Measurements from ENCODE around the gene BCL2.

The BCL2 gene

GRCh38 chr18:63307551-63308200 lies 11.9 kb downstream of the BCL2 start:
- no peak for DNase-seq

DNA sequence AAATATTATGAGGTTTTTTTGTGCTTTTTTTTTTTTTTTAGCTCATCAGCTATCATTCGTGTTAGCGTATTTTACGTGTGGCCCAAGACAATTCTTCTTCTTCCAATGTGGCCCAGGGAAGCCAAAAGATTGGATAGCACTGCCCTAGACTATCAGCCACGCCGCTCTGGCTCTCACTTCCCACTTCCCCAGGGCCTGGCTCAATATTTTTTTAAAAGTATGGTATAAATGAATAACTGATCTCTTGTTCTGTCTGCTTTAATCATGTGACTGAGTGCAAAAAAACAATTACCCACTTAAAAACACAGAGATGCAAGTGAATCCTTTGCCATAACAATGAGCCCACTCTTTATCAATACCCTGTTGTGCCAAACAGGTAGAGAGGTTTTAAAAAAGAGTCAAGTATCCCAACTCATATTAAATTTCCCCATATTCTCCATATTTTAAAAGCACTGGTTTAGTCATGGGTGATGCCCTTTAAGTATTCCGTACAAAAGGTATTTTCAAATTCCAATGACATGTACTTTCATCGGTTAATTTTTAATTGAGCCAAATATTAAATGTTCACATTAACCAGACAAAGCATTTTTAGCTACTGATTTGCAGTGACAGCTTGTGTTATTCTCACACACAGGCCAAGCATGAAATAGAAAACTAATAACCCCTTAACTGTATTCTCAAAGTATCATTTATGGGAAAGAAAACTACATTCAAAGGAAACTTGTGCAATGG lies 12.6 kb downstream of the BCL2 start:
- no peak for DNase-seq

- no peak for DNase-seq
Observed at GRCh38 chr18:63306249-63306648, 13.3 kb downstream of the BCL2 start.

- no peak for DNase-seq
Observed at GRCh38 chr18:63303547-63303946, 16.0 kb downstream of the BCL2 start.

DNA sequence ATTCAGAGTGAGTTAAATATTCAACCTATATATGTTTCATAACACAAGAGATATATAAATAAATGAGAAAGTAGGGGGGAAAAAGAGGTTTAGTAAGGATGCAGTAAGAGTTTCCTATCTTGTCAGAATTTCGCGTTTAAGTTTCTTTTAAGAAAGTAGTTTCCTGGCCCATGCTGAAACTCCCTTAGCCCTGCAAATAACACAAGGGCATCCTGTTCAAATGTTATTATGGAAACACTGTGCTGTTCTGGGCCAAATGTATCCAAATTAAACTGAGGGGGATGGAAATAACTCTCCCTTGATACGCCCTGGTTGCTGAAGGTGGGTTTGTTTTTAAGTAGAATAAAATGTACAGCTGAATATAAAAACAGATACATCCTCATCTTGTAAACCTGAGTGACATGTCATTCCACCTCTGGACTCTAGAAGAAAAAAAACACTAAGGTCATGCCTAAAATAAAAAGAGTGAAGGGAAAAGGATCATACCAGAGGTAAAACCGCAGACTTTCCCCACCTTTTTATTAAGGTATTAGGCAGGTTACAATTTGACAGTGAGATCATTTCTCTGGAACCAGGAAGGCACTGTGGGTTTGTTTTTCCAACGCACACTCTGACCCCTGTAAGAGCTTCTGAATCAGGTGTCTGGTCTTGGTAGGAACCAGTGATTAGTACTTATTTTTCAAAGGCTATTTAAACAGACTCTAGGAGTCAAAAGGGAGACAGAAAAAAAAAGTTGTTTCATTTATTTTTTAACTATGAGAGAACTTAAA lies 16.7 kb downstream of the BCL2 start:
- DNase-seq, result no peak

- DNase-seq, result no peak
Observed at GRCh38 chr18:63302220-63302619, 17.3 kb downstream of the BCL2 start.

GRCh38 chr18:63301434-63301833 lies 18.1 kb downstream of the BCL2 start:
- DNase-seq, result no peak

DNA sequence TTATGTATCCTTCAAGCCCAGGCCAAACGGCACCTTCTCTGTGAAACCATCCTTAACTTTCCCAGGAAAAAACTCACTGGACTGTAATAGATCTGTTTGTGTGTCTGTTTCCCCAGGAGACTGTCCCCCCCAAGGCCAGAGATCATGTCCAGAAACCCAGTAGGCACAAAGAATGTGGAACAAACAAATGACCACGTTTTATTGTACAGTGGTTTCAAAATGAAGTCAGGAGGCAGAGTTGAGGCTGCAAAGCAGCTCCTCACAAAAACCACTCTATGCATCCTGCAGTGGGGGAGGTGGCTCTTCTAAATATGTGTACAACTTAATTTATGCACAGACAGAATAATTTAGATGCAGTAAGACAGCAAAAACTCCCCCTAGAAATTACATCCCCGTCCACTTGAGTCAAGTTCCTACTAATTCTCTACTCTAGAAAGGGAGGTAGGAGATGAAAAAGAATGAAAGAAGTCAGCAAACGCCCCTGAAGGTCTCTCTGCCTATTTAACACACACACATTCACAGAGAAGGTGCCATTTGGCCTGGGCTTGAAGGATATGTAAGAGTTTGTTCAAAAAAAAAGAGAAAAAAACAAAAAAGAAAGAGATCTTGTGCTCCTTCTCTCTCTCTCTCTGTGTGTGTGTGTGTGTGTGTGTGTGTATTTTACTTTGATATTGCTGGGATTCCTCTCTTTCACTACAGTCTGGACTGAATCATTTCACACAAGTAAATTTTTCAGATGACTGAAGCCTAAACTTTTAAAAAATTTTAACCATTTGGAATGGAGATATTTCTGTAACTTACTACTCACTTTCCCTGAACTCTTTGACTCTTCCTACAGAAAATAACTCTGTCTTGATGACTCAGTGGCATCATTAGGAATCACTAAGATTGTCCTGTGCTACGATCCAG lies 19.5 kb downstream of the BCL2 start:
- no peak for DNase-seq

DNA sequence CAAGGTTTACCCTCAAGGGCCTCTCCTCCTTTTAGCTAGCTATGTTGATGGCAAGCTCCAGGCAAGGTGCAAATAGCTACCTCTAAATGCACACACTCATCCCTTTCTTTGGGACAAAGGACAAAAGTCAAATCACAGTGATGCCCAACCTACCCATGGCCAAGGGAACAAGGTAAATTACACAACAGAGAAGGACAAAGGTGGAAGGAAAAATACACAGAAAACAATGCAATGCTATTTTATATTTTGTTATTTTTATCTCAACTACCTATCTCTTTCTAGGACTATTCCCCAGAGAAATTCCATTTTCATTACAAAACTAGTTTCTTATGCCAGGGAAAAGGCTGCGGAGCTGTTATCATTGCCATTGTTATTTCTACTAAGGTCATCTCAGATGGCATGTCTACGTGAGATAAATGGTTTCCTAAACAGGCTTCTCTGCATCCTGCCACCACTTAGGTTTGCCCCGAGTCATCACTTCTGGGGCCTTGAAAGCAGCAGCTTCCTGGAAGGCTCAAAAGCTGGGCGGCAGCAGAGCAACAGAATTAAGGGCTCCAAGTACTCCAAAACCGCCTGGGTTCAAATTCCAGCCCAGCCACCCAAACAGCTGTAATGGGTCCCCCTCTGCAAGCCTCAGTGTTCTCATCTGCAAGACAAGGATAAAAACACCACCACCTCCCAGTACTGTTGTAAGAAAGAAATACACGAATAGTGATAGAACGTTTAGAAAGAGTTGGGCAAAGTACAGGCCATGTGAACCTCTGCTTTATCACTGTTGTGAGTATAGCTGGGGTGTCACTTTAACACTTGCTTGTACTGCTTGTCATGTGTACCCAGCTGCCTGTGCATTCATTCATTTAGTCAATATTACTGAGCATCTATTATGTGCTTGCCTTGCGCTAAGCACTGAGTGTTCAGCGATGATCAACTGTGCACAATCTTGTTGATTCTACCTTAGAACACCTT lies 20.9 kb downstream of the BCL2 start:
- DNase-seq, result no peak

DNA sequence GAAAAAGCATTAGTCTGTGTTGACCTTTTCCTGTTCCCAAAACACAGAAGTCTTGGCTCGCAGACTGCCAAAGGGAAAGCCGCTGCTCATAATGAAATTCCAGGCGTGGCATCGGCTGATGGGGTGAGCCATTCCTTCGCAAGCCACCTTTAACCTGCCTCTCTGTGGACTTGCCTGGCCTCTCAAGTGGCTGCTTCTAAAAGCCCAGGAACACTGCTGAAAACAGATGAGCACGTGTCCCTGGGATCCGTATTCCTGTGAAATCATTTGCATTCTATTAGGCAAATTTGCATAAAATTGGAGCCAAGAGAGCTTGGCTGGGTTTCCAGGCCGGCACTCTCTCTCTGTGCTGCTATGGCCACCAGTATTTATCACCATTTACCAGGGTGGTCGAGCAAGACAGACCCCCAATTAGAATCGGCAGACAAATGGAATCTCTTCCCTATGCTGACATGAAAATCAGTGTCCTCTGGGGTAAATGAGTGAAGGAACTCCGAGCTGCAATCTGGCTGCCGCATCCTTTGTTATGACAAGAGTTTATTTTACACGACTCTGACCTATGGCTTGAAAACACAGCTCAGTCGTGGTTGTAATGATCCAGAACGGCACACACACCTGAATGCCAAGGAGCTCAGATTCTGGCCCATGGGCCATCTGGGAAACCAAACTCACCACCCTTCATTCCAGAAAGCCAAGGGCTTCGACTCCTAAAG lies 21.7 kb downstream of the BCL2 start:
- DNase-seq, result no peak

GRCh38 chr18:63293935-63294334 lies 25.6 kb downstream of the BCL2 start:
- DNase-seq, result no peak

DNA sequence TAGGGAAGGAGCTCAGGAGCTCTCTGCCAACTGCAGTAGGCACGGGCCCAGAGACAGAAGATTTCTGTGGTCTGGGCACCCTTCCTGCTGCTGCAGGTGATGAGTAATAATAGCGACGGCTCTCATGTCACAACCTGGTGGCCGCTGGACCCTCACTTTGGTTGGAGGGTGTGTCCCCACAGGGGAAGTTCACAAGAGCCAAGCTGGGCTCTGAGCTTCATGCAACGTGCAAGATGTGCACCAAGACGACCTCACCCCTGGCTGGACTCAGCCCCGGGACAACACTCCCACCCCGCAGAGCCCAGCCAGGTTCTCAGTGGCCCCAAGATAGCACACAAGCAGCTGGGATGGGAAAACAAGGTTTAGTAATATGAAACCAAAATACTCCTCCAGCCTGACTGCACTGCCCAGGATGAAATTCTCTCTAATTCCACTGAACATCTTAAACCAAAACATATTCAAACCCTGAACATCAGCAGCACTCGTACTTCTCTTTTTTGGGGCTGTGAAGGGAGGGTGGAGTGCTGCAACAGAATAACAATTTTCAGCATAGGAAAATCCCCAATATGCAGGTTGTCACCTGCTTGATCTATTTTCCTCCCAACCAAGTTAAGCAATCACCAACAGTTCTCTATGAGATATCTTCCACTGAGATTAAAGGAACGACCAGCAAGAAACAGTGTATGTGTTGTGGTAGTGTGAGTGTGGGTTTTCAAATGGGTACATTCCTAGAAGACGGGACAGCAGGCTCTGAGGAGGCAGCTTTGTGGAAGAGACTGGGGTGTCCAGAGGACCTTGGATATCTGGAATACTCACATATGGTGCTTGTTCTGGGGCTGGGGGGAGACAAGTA lies 26.5 kb downstream of the BCL2 start:
- no peak for DNase-seq

DNA sequence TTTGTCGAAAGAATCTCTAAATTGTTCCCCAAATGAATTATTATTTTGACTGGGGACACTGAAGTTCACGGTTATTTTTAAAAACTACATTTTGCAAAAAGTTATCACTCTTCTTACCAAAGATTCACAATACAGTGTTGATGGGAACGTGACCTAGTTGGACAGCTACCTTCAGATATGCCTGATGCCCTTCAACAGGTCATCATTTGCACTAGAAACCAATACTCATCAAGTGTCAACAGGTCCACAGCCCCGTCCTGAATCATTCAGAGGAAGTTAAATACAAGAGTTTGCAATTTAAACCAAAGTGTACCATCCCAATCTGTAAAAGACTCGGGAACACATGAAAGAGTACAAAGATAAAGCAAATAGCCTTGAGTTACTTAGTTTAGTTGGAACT lies 28.3 kb downstream of the BCL2 start:
- DNase-seq, result no peak

DNA sequence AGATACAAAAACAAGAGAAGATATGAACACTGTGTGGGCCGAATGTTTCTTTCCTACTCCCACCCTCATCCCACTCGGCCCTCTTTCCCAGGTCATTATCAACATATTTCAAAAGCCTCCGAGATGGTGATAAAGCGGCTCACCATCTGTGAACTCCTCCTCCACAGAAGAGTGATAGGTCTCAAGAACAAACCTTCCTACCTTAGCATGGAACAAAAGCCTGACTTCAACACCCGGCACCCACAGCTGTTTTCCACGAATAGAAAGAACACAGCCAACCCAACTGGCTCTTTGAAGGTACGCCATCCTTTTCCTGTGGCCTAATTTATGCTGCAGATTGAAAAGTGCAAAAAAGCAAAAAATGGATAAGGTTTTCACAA lies 28.8 kb downstream of the BCL2 start:
- no peak for DNase-seq

DNA sequence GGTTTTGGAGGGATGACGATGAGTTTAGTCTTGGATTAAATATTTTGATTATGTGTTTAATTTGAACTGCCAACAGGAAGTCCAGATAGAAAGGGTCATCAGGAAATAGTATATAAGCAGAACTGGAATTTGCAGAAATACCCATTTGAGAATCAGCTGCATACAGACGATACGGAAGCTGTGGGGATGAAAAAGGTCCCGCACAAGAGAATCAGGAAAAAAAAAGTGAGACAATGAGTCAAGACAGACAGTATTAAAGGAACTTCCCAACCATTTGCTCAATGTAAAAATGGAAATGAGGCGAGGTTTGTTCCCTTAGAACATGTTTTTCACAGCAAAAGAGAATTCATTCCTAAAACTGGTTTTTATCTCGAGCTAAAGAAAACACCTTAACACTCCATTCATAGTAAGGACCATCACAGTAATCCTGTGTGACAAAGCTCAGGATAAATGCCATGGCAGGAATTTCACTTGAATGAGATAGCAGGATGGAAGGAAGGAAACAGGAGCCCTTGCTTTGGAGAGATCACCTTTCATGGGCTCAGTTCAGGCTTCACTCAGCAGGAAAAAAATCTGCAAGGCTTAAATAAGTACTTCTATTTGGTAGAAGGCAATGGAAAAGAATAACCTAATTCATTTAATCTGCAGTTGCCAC lies 29.3 kb downstream of the BCL2 start:
- DNase-seq, result no peak

DNA sequence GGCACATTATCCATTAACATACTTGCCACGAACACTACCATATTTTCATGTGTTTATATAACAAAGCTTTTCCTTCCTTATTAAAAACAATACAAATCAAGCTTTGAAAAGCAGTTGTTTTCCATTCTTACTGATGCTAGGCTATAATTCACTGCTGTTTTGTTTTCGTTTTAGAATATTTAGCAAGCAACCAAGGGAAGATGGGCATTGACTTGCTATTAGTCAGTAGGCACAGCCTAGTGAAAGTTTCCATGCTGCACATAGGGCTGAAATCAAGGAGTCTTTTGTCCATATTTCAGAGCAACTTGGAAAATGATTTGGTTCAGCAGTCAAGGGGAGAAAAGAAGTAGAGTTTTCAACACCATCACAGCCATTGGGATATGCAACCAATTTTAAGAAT lies 31.3 kb downstream of the BCL2 start:
- DNase-seq, result no peak

GRCh38 chr18:63287691-63288220 lies 31.8 kb downstream of the BCL2 start:
- DNase-seq, result no peak

GRCh38 chr18:63286926-63287325 lies 32.6 kb downstream of the BCL2 start:
- DNase-seq, result no peak

All from NCI-H345 (cell line).